A549 treated with Mapracorat at 1 μM for 4 hours (cell line): ENCODE results near the gene ZP4. TPM values are rescaled to one million over a fixed set of nuclear protein-coding genes. Genes with fewer than 3 reads are reported as not detected.

Experiments
- total RNA-seq: library from RNA; stranded (reverse); fragments of 200-300 nt; extraction: Qiagen RNA extraction; gene quantifications from 5 replicates; pipeline ENCODE4 v1.2.3, GENCODE V29; 2022

The ZP4 gene, protein sequence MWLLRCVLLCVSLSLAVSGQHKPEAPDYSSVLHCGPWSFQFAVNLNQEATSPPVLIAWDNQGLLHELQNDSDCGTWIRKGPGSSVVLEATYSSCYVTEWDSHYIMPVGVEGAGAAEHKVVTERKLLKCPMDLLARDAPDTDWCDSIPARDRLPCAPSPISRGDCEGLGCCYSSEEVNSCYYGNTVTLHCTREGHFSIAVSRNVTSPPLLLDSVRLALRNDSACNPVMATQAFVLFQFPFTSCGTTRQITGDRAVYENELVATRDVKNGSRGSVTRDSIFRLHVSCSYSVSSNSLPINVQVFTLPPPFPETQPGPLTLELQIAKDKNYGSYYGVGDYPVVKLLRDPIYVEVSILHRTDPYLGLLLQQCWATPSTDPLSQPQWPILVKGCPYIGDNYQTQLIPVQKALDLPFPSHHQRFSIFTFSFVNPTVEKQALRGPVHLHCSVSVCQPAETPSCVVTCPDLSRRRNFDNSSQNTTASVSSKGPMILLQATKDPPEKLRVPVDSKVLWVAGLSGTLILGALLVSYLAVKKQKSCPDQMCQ
- not detected in 5 replicates for total RNA-seq

DNA sequence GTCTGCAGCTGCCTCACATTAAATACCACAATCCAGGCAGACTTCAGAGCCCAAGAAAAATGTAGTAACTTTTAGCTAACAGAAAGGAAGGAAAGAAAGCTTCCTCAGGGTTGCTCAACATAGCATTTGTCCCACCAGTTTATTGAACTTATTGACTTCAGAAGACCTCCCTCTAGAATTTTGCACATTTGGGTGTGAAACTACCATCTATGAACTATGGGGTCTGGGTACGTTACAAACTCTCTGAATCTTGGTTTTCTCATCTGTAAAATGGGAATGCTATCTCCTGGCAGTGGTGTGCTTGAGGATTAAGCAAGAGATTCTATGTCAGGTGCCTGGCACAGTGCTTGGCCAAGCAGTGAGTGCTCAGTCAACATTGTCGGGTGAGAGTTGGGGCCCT, at the start of gene ZP4:
Gene ZP4 (minus strand): TSS at position 101 of the 400 bp plus-strand sequence. CDS start 287 bp downstream, outside the sequence.

